ENCODE data around the gene ADAMTS15. TPM values are rescaled to one million over a fixed set of nuclear protein-coding genes. Genes with fewer than 3 reads are reported as not detected.

ADAMTS15 gene
- total RNA-seq, 1 experiment from 2014 or later, result 0.83 TPM

DNA sequence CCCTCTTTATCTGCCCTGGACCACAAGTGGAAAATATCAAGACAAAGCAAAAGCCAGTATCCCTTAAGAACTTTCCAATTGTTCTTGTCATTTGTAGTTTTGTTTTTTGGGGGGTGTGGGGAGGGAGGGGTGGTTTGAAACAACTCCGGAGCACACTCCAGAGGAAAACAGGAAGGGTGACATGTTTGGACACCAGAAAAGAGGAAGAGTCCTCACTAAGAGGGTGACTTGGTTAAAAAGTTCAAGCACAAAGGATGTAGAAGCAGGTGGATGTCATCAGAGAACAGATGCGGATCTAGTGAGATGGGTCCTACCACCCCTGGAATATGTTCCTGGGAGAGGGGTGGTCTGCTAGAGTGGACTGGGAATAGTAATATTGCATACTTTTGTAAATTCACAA, 45.9 kb upstream of the ADAMTS15 start:
- no peaks in the 10 kb centered on the region for H3K4me1 Mint-ChIP-seq (ENCODE audit: low read depth, unreplicated experiment)
- H3K4me3 Mint-ChIP-seq (ENCODE audit: low read depth, unreplicated experiment), result no peak overlapping the region
- DNase-seq, result no peak
- peaks cover 79% of the 10 kb centered on the region for H3K27me3 Mint-ChIP-seq (ENCODE audit: unreplicated experiment)
- intact Hi-C loops (cut with micrococcal nuclease; ENCODE audit: unreplicated experiment), result no loop called here
- H3K9me3 Mint-ChIP-seq (ENCODE audit: low read depth, unreplicated experiment), result no peaks in the 10 kb centered on the region
- no peaks in the 10 kb centered on the region for H3K36me3 Mint-ChIP-seq (ENCODE audit: insufficient read depth, unreplicated experiment)
- CTCF ChIA-PET, result interaction anchor here (1.3 kb wide), 1 partner anchor 7 kb away, joined by 3 read pairs; no protein-coding TSS in a partner anchor
- no peak overlapping the region for H3K27ac Mint-ChIP-seq (ENCODE audit: unreplicated experiment)
- TF ChIP-seq, protein P1, sequence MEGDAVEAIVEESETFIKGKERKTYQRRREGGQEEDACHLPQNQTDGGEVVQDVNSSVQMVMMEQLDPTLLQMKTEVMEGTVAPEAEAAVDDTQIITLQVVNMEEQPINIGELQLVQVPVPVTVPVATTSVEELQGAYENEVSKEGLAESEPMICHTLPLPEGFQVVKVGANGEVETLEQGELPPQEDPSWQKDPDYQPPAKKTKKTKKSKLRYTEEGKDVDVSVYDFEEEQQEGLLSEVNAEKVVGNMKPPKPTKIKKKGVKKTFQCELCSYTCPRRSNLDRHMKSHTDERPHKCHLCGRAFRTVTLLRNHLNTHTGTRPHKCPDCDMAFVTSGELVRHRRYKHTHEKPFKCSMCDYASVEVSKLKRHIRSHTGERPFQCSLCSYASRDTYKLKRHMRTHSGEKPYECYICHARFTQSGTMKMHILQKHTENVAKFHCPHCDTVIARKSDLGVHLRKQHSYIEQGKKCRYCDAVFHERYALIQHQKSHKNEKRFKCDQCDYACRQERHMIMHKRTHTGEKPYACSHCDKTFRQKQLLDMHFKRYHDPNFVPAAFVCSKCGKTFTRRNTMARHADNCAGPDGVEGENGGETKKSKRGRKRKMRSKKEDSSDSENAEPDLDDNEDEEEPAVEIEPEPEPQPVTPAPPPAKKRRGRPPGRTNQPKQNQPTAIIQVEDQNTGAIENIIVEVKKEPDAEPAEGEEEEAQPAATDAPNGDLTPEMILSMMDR (IDR thresholded peaks at IDR 0.05; ENCODE audit: unreplicated experiment), result no peak
- BruUV-seq (replicated peaks), result no TSS peak

DNA sequence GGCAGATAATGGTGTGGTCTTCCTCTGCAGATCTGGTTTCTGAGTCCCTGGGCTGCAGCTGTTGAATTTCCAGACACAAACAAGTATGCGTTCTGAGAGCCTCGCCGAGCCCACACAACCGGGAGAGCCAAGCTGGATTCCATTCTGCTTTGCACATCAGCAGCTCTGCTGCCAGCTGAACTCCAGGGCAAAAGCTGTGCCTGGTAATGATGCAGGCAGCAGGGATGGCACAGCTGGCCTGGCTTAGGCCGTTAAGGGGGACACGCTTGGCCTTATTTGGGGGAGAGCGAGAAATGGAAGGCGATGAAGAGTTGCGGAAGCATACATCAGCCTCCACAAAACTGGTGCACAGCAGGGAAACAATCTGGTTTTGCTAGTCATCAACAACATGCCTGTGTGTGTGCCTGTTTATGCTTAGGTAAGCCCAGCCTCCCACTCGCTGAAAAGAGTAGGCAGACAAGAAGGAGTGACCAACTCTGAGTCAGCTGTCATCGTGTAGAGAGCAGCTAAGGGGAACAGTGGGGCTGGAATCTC, 45.1 kb upstream of the ADAMTS15 start:
- Mint-ChIP-seq H3K27ac (ENCODE audit: unreplicated experiment) (no peak overlapping the region), H3K27me3 (ENCODE audit: unreplicated experiment) (peaks cover 71% of the 10 kb centered on the region), H3K36me3 (ENCODE audit: insufficient read depth, unreplicated experiment) (no peaks in the 10 kb centered on the region), H3K4me1 (ENCODE audit: low read depth, unreplicated experiment) (no peaks in the 10 kb centered on the region), H3K9me3 (ENCODE audit: low read depth, unreplicated experiment) (no peaks in the 10 kb centered on the region), H3K4me3 (ENCODE audit: low read depth, unreplicated experiment) (no peak overlapping the region)
- CTCF ChIA-PET, result interaction anchor here (1.3 kb wide), 1 partner anchor 8 kb away, joined by 3 read pairs; no protein-coding TSS in a partner anchor
- intact Hi-C loops (cut with micrococcal nuclease; ENCODE audit: unreplicated experiment), result no loop called here
- no TSS peak for BruUV-seq (replicated peaks)
- TF ChIP-seq, protein P1 (IDR thresholded peaks at IDR 0.05; ENCODE audit: unreplicated experiment), result no peak
- DNase-seq, result no peak

DNA sequence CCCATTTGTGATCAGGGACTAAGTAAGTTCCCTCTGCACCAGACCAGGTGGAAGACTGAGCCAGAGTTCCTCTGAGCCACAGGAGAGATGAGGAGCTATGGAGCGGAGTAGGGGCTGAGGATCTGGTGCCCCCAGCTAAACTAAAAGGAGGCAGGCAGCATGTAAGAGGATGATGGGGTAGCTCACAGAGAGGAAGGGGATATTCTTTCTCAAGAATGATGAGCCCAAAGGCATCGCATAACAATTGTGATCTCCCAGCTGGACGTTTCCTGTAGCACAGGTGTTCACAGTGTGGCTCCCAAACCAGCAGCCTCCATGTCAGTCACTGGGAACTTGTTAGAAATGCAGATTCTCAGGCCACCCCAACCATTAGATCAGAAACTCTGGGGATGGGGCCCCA, 44.5 kb upstream of the ADAMTS15 start:
- Mint-ChIP-seq H3K4me3 (ENCODE audit: low read depth, unreplicated experiment) (no peak overlapping the region), H3K9me3 (ENCODE audit: low read depth, unreplicated experiment) (no peaks in the 10 kb centered on the region), H3K4me1 (ENCODE audit: low read depth, unreplicated experiment) (no peaks in the 10 kb centered on the region), H3K27ac (ENCODE audit: unreplicated experiment) (no peak overlapping the region), H3K27me3 (ENCODE audit: unreplicated experiment) (peaks cover 68% of the 10 kb centered on the region), H3K36me3 (ENCODE audit: insufficient read depth, unreplicated experiment) (no peaks in the 10 kb centered on the region)
- TF ChIP-seq, protein P1 (IDR thresholded peaks at IDR 0.05; ENCODE audit: unreplicated experiment), result no peak
- intact Hi-C loops (cut with micrococcal nuclease; ENCODE audit: unreplicated experiment), result no loop called here
- BruUV-seq (replicated peaks), result no TSS peak
- CTCF ChIA-PET, result interaction anchor here (1.3 kb wide), 1 partner anchor 9 kb away, joined by 3 read pairs; no protein-coding TSS in a partner anchor
- no peak for DNase-seq

DNA sequence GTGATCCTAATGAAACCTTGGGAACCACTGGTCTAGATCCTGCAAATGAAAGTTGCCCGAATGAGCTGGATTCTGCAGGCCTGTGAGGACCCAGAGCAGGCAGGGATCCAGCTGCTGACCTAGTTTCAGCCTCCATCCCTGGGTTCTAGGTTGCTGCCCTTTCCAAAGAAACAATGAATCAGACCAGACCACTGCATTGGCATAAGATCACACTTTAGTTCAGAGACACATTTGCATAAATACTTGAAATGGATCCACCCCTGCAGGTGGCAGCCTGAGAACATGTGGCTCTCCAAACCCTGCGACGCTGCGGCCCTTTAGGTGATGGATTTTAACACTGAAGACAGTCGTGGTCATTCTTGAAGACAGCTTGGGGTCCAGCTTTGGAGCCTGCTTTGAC, 43.7 kb upstream of the ADAMTS15 start:
- DNase-seq, result no peak
- no TSS peak for BruUV-seq (replicated peaks)
- TF ChIP-seq, protein P1 (IDR thresholded peaks at IDR 0.05; ENCODE audit: unreplicated experiment), result no peak
- no peaks in the 10 kb centered on the region for H3K36me3 Mint-ChIP-seq (ENCODE audit: insufficient read depth, unreplicated experiment)
- no peaks in the 10 kb centered on the region for H3K4me1 Mint-ChIP-seq (ENCODE audit: low read depth, unreplicated experiment)
- intact Hi-C loops (cut with micrococcal nuclease; ENCODE audit: unreplicated experiment), result no loop called here
- no peak overlapping the region for H3K27ac Mint-ChIP-seq (ENCODE audit: unreplicated experiment)
- H3K27me3 Mint-ChIP-seq (ENCODE audit: unreplicated experiment), result peaks cover 68% of the 10 kb centered on the region
- H3K4me3 Mint-ChIP-seq (ENCODE audit: low read depth, unreplicated experiment), result no peak overlapping the region
- no peaks in the 10 kb centered on the region for H3K9me3 Mint-ChIP-seq (ENCODE audit: low read depth, unreplicated experiment)
- CTCF ChIA-PET, result interaction anchor here (0.8 kb wide), 1 partner anchor 27 kb away, joined by 3 read pairs; no protein-coding TSS in a partner anchor

Data from Calu3 (cell line).